Omental fat pad (tissue), 4 donors: ENCODE data around the gene CMC2. TPM values are rescaled to one million over a fixed set of nuclear protein-coding genes. Genes with fewer than 3 reads are reported as not detected.
A peak's percentile ranks its signal among the peaks of the same experiment; 100 is the strongest.

Experiments
- ATAC-seq: fragments of 150-250 bp; one replicate; pipeline ENCODE4 v1.9.1; 2016; ENCODE audit warnings: mild to moderate bottlenecking, moderate library complexity; ENCODE audit not compliant: low FRiP score
- DNase-seq: peaks from one replicate; pipeline ENCODE4 v3.0.0-alpha.2; 2019; ENCODE audit warnings: low spot score
- CTCF ChIP-seq, 3 donors: fragments of 450-650 bp; IDR thresholded peaks; one replicate each; pipeline ENCODE4 v1.5.1; 2016 to 2017; ENCODE audit warnings: antibody characterized with exemption in 3 of 3, mild to moderate bottlenecking in 3 of 3, moderate library complexity in 2 of 3
- total RNA-seq, 4 donors: library from RNA; depleted of rRNA; stranded (reverse); fragments of >200 nt; gene quantifications; one replicate each; pipeline ENCODE4 v1.1.0, GENCODE V29; 2016

The CMC2 gene
- total RNA-seq, 4 donors from 2014 or later = 32.9 to 43.5 (median 34.0) TPM

GRCh38 chr16:81014672-81015071 is 8.0 kb upstream of the CMC2 start:
- ATAC-seq = no peak
- no peak for DNase-seq
- TF ChIP-seq CTCF (IDR thresholded peaks at IDR 0.05) = no peak

- DNase-seq (no peak), ATAC-seq (no peak)
- no peak for TF ChIP-seq CTCF (IDR thresholded peaks at IDR 0.05)
These were observed 6.3 kb upstream of the CMC2 start for GRCh38 chr16:81012974-81013373.

- TF ChIP-seq CTCF (IDR thresholded peaks at IDR 0.05) = no peak
- no peak for ATAC-seq
- DNase-seq = no peak
These were observed 1.8 kb upstream of the CMC2 start for GRCh38 chr16:81008505-81008789.

GRCh38 chr16:81006211-81006812 is 373 bp downstream of the CMC2 start:
- ATAC-seq (peak; percentile 49), DNase-seq (peak; percentile 58)
- TF ChIP-seq CTCF (IDR thresholded peaks at IDR 0.05) = no peak

- no peak for DNase-seq
- TF ChIP-seq CTCF (IDR thresholded peaks at IDR 0.05) = no peak
- no peak for ATAC-seq
These were observed 999 bp downstream of the CMC2 start for GRCh38 chr16:81005610-81006161.

- ATAC-seq (no peak), DNase-seq (no peak)
- peak in 1 of 3 donors; percentile 30 for TF ChIP-seq CTCF (IDR thresholded peaks at IDR 0.05)
These were observed 1.9 kb downstream of the CMC2 start for GRCh38 chr16:81004646-81005353.
